Measurements from ENCODE around the gene C9orf85.
"Not testable (repeated sequence)": the region's sequence is repeated elsewhere in the genome, so short reads cannot be mapped to it uniquely, and the experiment has no call there.

The C9orf85 gene, protein sequence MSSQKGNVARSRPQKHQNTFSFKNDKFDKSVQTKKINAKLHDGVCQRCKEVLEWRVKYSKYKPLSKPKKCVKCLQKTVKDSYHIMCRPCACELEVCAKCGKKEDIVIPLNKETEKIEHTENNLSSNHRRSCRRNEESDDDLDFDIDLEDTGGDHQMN

DNA sequence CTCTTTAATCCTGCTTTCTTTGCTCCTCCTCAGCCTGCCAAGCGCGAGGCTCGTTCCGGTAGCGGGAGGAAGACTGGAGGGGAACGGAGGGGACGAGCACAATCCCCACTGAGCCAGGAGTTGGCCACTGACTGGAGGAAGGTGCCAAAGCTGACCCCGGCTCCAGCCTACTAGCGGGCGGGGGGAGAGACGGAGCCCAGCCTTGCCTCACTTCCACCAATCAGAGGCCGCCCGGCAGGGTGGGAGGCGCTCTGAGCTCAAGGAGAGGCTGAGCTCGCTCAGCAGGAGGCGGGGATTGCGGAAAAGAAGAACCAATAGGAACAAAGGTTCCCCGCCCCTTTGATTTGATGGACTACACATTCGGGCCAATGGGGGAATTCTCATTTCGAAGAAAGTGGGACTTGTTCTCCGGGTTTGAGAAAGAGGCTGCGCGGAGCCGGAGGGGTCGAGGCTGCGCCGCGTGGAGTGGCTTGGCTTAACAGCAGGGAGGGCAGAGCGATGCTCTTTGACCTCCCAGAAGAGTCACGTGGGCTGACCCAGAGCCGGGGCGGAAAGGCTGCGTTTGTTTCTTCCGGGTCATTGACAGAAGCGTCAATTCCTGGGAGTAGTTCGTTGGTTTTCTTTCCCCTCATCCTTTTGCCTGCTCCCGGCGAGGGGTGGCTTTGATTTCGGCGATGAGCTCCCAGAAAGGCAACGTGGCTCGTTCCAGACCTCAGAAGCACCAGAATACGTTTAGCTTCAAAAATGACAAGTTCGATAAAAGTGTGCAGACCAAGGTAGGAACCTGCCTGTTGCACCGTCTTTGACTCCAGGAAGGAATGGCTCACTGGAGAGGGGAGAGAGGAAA is at the start of gene C9orf85, which contains the start of gene ABHD17B:
TSS of gene C9orf85 (plus strand) at position 579 of the 847 bp plus-strand sequence. CDS start at position 675, 96 bp downstream.
TSS of gene ABHD17B (minus strand) at position 133 of the 847 bp plus-strand sequence. CDS start 36,113 bp downstream, outside the sequence.
- DNase-seq (ENCODE audit: low read depth) = peak; percentile 94

DNA sequence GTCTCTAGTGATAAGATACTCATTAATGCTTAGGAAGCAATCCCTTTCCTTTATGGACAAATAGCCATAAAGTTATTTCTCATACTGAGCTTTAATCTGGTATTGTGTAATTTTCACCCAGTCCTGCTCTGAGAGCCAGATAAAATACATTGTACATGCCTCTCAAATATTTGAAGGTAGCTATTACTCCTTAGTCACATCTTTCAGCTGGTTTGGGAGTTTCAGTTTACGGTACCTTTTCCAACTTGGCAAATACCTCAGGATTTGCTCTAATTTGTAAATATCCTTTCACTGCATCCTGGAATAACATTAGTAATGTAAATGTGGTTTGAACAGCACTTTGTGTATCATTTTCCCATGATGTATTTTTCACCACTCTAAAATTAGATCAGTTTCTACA is 47.8 kb upstream of the C9orf85 start:
- no peak for DNase-seq (ENCODE audit: low read depth)

GRCh38 chr9:71875345-71875744 is 36.1 kb upstream of the C9orf85 start:
- no peak for DNase-seq (ENCODE audit: low read depth)

- DNase-seq (ENCODE audit: low read depth) = no peak
Measured at GRCh38 chr9:71876106-71876505, 35.3 kb upstream of the C9orf85 start.

- no peak for DNase-seq (ENCODE audit: low read depth)
Measured at GRCh38 chr9:71876829-71877228, 34.6 kb upstream of the C9orf85 start.

DNA sequence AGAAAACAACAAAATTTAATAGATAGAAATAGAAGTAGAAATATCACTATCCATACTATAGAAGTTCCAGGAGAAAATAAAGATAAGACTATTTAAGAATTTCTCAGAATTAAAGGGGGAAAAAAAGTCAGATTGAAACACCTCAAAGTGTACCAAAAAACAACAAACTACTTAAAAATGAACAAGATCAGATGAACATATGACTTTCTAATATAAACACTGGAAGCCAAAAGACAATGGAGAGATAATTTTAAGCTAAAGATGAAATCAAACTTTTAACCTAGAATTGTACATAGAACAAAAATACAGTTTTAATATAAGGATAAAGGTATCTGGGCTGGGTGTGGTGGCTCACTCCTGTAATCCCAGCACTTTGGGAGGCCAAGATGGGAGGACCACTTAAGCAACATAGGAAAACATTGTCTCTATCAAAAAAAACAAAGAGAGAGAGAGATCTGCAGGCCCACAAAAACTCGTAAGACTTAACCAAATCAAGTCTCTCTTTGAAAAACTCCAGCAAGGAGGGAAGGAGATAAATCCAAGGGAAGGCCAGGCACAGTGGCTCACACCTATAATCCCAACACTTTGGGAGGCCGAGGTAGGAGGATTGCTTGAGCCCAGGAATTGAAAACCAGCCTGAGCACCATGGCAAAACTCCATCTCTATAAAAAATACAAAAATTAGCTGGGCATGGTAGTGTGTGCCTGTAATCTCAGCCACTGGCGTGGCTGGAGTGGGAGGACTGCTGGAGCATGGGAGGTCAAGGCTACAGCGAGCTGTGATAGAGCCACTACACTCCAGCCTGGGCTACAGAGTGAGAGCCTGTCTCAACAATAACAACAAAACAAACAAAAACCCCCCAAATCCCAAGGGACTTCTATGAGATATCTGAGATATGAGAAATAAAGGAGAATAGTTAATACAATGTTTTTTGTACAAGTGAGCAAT is 32.8 kb upstream of the C9orf85 start:
- no peak for DNase-seq (ENCODE audit: low read depth)

- no peak for DNase-seq (ENCODE audit: low read depth)
Measured at GRCh38 chr9:71879644-71880174, 31.7 kb upstream of the C9orf85 start.

DNA sequence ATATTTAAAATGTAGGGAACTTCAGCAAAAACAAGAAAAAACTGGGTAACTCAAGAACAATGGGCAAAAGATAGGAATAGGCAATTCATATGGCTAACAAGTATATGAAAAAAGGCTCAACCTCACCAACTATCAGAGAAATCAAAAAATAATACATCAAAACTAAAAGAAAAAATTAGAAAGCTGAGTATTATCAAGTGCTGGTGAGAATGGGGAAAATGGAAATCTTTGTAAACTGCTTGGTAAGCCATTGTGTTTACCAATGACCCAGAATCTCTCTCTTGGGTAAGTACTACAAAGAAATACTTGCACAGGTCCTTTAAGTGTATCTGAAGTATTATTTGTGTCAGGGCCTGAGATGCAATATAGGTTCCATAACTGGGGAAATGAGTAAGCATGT is 27.4 kb upstream of the C9orf85 start:
- DNase-seq (ENCODE audit: low read depth) = no peak

DNA sequence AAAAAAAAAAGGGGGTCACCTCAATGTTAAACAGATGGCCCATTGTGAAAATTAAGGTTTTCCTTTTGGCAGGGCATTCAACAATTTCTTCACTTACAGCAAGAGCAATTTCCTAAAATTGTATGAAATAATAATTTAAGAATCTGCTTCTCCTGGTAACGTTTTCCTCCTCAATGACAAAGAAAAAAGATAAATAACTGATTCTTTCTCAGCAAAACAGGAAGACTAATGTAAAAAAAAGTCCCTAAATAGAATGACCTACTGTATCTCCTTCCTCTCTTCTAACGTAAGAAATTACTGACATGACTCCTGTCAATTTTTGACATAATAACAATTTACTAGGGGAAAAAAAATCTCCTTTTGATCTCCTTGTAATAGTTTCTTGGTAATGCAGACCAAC is 26.0 kb upstream of the C9orf85 start:
- no peak for DNase-seq (ENCODE audit: low read depth)

- no peak for DNase-seq (ENCODE audit: low read depth)
Measured at GRCh38 chr9:71886015-71886414, 25.4 kb upstream of the C9orf85 start.

DNA sequence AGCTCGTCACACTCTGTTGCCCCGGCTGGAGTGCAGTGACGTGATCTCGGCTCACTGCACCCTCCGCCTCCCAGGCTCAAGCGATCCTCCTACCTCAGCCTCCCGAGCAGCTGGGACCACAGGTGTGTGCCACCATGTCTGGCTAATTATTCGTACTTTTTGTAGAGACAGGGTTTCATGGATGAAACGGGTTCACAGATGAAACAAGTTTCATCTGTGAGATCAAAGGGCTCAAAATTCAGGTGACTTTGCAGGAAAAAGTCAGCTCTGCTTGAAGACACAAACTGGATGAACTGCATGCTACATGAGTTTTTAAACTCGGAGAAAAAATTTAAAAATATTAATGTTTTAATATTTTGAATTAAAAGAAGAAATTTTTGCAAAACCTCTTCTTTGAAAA is 24.9 kb upstream of the C9orf85 start:
- DNase-seq (ENCODE audit: low read depth) = no peak

- no peak for DNase-seq (ENCODE audit: low read depth)
Measured at GRCh38 chr9:71887362-71887761, 24.1 kb upstream of the C9orf85 start.

DNA sequence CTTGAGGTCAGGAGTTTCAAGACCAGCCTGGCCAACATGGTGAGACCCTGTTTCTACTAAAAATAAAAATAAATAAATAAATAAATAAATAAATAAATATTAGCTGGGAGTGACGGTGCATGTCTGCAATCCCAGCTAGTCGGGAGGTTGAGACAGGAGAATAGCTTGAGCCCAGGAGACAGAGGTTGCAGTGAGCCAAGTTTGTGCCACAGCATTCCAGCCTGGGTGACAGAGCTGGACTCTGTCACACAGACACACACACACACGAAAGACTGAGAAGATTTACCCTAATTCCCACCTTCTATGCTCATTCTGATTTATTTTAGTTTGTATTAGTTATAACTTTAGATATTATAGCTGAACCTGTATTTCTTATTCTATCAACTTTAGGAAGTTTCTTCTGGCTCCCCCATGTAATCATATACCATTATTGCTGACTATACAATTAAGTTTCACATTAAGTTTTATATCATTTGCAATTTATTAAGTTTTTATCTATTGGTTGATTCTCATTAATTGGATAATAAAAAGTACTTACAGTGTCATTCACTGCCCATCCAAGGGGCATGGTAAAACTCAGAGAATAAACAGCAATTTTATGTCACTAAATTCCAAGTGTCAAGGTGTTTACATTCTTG is 21.3 kb upstream of the C9orf85 start:
- no peak for DNase-seq (ENCODE audit: low read depth)

DNA sequence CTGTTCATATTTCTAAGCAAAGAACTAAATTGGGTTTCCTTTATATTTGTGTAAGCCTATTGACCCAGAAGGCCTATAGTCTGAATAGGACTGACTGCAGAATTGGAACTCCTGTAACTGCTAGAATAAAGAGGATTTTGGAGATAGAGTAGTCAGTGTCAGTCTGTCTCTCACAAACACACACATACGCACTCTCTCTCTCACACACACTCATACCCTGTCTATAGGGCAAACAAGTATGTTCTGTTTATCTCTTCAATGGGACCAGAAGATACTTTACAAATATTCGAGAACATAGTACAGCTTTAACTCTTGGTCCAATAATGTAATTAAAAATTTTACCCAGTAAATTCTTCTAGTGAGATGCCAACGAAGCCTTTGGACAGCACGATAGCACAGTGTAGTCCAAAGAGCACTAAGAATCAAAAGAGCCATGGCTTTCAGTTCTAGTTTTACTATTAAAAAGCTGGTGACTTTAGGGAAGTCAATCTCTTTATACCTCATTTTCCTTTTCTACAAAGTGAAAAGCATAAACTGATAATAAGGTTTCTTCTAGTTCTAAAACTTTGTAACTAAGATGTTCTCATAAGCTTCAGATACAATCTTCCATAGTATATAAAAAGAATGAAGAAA is 19.8 kb upstream of the C9orf85 start:
- no peak for DNase-seq (ENCODE audit: low read depth)

DNA sequence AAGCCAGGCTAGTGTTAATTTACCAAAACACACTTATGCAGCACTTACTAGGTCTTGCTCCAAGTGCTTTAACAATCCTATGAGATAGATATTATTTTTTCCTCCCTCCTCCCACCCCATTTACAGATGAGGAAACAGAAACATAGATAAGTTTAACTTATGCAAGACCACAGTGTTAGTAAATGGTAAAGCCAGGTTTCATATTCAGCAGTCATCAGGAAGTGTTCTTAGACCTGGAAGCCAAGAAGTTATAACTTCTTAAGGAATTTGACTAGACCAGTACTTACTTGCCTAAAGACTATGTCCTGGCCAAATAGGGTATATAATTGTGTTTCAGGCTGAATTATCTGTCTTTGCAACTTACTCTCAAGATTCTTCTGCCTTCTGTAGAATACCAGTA is 16.3 kb upstream of the C9orf85 start:
- DNase-seq (ENCODE audit: low read depth) = no peak

DNA sequence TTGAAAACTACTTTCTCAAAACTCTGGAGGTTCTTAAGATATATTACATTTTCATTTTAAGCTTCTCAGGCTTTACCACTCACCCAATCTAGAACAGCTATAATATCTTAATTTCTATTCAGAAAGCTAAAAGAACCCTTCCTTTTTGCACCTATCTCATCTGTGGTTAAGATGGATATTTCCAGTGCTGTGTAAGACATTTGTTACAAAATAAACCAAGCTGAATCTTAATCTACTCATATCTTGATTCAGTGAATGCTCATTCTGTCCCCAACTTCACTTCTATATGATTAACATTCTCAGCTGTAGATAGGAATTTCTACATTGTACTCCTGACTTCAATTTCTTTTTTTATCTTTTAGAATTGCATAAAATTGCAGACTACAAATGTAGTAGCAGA is 15.5 kb upstream of the C9orf85 start:
- DNase-seq (ENCODE audit: low read depth) = no peak

- no peak for DNase-seq (ENCODE audit: low read depth)
Measured at GRCh38 chr9:71896761-71897160, 14.7 kb upstream of the C9orf85 start.

GRCh38 chr9:71897577-71897976 is 13.9 kb upstream of the C9orf85 start:
- no peak for DNase-seq (ENCODE audit: low read depth)

DNA sequence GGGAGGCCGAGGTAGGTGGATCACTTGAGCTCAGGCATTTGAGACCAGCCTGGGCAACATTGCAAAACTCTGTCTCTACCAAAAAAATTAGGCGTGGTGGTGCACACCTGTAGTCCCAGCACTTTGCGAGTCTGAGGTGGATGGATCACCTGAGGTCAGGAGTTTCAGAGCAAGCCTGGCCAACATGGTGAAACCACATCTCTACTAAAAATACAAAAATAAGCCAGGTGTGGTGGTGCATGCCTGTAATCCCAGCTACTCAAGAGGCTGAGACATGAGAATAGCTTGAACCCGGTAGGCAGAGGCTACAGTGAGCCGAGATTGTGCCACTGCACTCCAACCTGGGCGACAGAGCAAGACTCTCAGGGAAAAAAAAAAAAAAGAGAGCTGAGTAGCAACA is 12.7 kb upstream of the C9orf85 start:
- not testable (repeated sequence) for DNase-seq (ENCODE audit: low read depth)

DNA sequence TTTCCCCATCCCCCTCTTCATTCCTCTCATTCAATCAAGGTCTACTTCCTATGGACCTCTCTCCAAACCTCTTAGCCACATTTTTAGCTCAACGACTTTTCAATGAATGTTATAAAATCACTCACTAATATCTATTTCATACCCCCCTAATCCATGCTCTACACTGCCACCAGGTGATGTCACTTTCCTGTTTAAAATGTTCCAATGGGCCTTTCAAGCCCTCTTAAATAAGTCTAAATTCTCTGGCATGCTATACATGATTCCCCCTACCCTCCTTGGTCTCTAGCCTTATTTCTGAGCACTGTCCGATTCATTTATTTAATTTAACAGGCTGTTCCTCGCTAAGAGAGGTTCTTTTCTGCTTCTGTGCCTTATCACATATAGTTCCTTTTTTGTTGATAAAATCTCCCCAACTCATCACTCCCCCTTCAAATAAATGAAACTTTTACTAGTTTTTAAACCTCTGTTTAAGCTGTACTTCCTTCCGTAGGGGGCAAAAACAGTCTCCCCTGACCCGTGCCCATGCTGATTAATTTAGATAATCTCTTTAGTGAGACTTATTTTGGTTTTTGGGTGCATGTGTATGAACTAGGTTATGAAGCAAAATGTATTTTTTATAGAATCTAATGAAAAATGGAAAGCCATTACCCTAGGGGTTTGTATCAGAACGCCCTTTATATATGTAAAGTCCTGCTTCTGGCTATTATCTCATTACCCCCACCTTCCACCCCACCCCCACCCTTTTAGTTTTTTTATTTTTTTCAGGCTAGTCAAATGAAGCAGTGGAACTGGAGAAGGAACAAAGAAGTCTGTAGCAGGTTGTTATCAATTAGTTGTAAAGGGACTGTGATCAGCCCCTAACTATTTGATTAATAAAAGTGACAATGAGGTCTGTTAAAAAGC is 9.5 kb upstream of the C9orf85 start:
- no peak for DNase-seq (ENCODE audit: low read depth)
